Stimulated activated naive B cell treated with anti-CD40 and anti-IgM and Interleukin-4, amounts not matched to agents 10 μg/mL and 1 μg/mL and 100 μg/mL, for 72 hours (primary cell): ENCODE measurements around the gene ACMSD.
A peak's percentile ranks its signal among the peaks of the same experiment; 100 is the strongest.

Experiments
- ATAC-seq, 2 donors: fragments of 150-1000 bp; cut with Tn5 transposase; replicated peaks; 2 replicates each; pipeline ENCODE4 v1.10.0; 2021; ENCODE audit warnings: moderate library complexity in 1 of 2
- DNase-seq: peaks from one replicate; pipeline ENCODE4 v3.0.0; 2021
- H3K27ac Mint-ChIP-seq: one replicate; pipeline ENCODE4 v1.8.0; 2022; ENCODE audit warnings: mild to moderate bottlenecking, mixed read lengths
- H3K27me3 Mint-ChIP-seq, 2 donors: one replicate each; pipeline ENCODE4 v1.8.0; 2022; ENCODE audit warnings: mixed read lengths in 2 of 2
- H3K36me3 Mint-ChIP-seq, 2 donors: one replicate each; pipeline ENCODE4 v1.8.0; 2022; ENCODE audit warnings: mixed read lengths in 2 of 2, mild to moderate bottlenecking in 1 of 2
- H3K4me1 Mint-ChIP-seq, 2 donors: one replicate each; pipeline ENCODE4 v1.8.0; 2022; ENCODE audit warnings: mixed read lengths in 2 of 2, mild to moderate bottlenecking in 1 of 2
- H3K4me3 Mint-ChIP-seq, 2 donors: one replicate each; pipeline ENCODE4 v1.8.0; 2022; ENCODE audit warnings: mild to moderate bottlenecking in 2 of 2, mixed read lengths in 2 of 2, moderate library complexity in 1 of 2
- H3K9me3 Mint-ChIP-seq, 2 donors: one replicate each; pipeline ENCODE4 v1.8.0; 2022; ENCODE audit warnings: mixed read lengths in 2 of 2, mild to moderate bottlenecking in 1 of 2

The ACMSD gene

GRCh38 chr2:134932864-134933526 is 94.6 kb downstream of the ACMSD start:
- ATAC-seq: no peak

DNA sequence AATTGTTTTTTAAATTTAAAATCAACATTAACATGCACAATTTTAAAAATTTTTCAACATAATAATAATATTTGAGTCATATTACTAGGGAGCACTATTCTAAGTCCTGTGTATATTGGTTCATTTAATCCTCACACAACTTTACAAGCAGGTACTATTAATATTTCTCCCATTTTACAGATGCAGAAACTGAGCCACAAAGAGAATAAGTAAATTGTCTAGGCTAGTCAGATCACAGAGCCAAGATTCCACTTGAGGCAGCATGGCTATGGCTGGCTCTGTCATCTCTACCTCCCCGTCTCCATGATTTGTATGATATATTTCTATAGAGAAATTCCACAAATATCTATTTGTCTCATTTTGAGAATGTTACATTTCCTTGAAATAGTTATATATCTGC is 95.3 kb downstream of the ACMSD start:
- Mint-ChIP-seq H3K27ac (peak overlapping the region; percentile 67), H3K27me3 (no peaks in the 10 kb centered on the region), H3K4me3 (no peak overlapping the region), H3K4me1 (peaks cover 27 to 63% of the 10 kb centered on the region in 2 donors), H3K36me3 (peaks cover 23 to 41% of the 10 kb centered on the region in 2 donors), H3K9me3 (peaks cover 0 to 1% of the 10 kb centered on the region in 2 donors)
- DNase-seq (no peak), ATAC-seq (no peak)

More at GRCh38 chr2:134932864-134933526, 94.6 kb downstream of the ACMSD start:
- Mint-ChIP-seq H3K36me3 (peaks cover 23 to 41% of the 10 kb centered on the region in 2 donors), H3K27me3 (no peaks in the 10 kb centered on the region), H3K9me3 (peaks cover 0 to 1% of the 10 kb centered on the region in 2 donors), H3K27ac (peak overlapping the region; percentile 60), H3K4me1 (peaks cover 30 to 69% of the 10 kb centered on the region in 2 donors), H3K4me3 (no peak overlapping the region)
- no peak for DNase-seq

GRCh38 chr2:134934150-134934549 is 95.7 kb downstream of the ACMSD start:
- peaks cover 23 to 41% of the 10 kb centered on the region in 2 donors for H3K36me3 Mint-ChIP-seq
- no peak overlapping the region for H3K4me3 Mint-ChIP-seq
- H3K9me3 Mint-ChIP-seq: peaks cover 0 to 1% of the 10 kb centered on the region in 2 donors
- H3K4me1 Mint-ChIP-seq: peaks cover 27 to 62% of the 10 kb centered on the region in 2 donors
- peak overlapping the region; percentile 67 for H3K27ac Mint-ChIP-seq
- H3K27me3 Mint-ChIP-seq: no peaks in the 10 kb centered on the region
- DNase-seq (no peak), ATAC-seq (no peak)

GRCh38 chr2:134934641-134935040 is 96.2 kb downstream of the ACMSD start:
- H3K4me3 Mint-ChIP-seq: no peak overlapping the region
- DNase-seq: no peak

DNA sequence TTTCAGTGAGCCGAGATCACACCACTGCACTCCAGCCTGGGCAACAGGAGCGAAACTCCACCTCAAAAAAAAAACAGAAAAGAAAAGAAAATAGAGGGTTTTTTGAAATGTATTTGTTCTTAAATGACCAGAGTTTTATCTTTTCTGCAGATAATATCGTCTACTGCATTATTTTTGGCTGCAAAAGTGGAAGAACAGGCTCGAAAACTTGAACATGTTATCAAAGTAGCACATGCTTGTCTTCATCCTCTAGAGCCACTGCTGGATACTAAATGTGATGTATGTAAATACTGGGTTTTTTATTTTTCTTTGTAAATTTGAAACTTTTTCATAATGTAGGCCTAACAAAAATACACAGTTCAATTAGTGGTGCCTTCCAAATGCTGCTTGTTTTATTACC is 98.3 kb downstream of the ACMSD start:
- Mint-ChIP-seq H3K27ac (no peak overlapping the region), H3K4me1 (peaks cover 20 to 41% of the 10 kb centered on the region in 2 donors), H3K9me3 (no peaks in the 10 kb centered on the region), H3K4me3 (no peak overlapping the region), H3K36me3 (peaks cover 18 to 28% of the 10 kb centered on the region in 2 donors), H3K27me3 (no peaks in the 10 kb centered on the region)
- ATAC-seq (no peak), DNase-seq (no peak)

More at GRCh38 chr2:134934641-134935040, 96.2 kb downstream of the ACMSD start:
- ATAC-seq: no peak
- Mint-ChIP-seq H3K4me1 (peaks cover 26 to 57% of the 10 kb centered on the region in 2 donors), H3K27ac (peak overlapping the region; percentile 56), H3K9me3 (peaks cover 0 to 1% of the 10 kb centered on the region in 2 donors), H3K27me3 (no peaks in the 10 kb centered on the region), H3K36me3 (peaks cover 21 to 36% of the 10 kb centered on the region in 2 donors)

GRCh38 chr2:134943540-134943939 is 105.1 kb downstream of the ACMSD start:
- H3K27me3 Mint-ChIP-seq: no peaks in the 10 kb centered on the region
- H3K36me3 Mint-ChIP-seq: peaks cover 29 to 37% of the 10 kb centered on the region in 2 donors
- peak overlapping the region; percentile 25 for H3K27ac Mint-ChIP-seq
- peak overlapping the region; percentile 41 to 57 for H3K4me3 Mint-ChIP-seq
- ATAC-seq: peak; percentile 78 to 94
- no peak for DNase-seq
- no peaks in the 10 kb centered on the region for H3K9me3 Mint-ChIP-seq
- H3K4me1 Mint-ChIP-seq: peaks cover 18 to 31% of the 10 kb centered on the region in 2 donors

DNA sequence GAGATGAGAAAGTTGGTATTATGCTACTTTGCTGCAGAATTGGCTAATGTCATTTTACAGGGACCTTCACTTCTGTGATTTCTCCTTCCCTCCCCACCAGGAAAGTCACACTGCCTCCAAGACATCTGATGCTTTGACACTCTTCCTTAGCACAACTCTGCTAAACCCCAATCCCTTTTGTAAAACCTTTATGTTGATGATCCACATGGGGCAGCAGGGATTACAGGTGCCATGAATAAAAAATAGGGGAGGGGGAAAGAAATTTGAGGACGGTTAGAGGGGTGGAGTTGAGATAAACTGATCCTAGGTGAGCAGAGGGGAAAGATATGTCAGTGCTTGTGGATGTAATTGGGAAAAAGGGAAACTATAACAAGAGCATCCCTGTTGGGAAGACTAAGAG is 106.6 kb downstream of the ACMSD start:
- H3K27ac Mint-ChIP-seq: no peak overlapping the region
- H3K36me3 Mint-ChIP-seq: peaks cover 35 to 42% of the 10 kb centered on the region in 2 donors
- no peaks in the 10 kb centered on the region for H3K9me3 Mint-ChIP-seq
- H3K4me3 Mint-ChIP-seq: peak overlapping the region in 1 of 2 donors; percentile 7
- peaks cover 21 to 34% of the 10 kb centered on the region in 2 donors for H3K4me1 Mint-ChIP-seq
- H3K27me3 Mint-ChIP-seq: no peaks in the 10 kb centered on the region
- ATAC-seq: no peak
- DNase-seq: no peak

DNA sequence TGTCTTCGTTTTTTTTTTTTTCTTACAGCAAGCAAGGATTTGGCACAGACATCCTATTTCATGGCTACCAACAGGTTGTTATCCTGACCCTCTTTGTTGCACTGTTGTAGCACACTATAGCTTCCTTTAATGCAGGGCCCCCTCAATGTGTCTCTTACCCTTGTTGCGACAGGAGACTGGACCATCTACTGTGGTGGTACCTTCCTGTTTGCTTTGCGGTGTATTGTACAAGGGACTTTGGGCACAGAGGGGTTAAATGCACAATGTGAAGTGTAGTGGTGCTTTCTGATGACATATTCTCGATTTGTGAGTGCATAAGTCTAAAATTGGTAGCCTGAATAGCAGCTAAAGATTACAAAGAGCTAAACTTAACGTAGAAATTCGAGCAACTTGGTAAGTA is 107.7 kb downstream of the ACMSD start:
- no peaks in the 10 kb centered on the region for H3K9me3 Mint-ChIP-seq

DNA sequence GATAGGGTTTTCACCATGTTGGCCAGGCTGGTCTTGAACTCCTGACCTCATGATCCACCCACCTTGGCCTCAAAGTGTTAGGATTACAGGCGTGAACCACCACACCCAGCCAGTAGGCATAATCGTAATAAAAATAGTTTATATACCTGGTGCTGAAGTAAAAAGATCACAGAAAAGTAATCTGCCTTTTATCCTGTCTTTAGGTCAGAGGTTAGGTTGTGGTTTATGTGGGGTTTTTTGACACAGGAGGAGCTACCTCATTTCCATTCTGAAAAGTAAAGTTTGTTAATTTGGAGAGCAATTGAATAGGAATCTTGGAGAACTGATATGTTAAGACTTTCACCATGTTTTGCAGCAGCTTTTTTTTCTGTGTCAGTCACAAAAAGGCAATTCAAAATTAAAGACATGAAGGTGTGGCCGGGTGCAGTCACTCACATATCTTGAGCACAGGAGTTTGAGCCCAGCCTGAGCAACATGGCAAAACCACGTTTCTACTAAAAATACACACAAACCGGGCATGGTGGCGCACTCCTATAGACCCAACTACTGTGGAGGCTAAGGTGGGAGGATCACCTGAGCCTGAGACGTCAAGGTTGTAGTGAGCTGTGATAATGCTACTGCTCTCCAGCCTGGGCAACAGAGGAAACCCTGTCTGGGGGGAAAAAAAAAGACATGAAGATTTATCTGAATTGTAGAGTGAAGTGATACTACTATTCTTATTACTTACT is 111.7 kb downstream of the ACMSD start:
- Mint-ChIP-seq H3K4me3 (no peak overlapping the region), H3K4me1 (peaks cover 24 to 33% of the 10 kb centered on the region in 2 donors), H3K9me3 (no peaks in the 10 kb centered on the region), H3K36me3 (peaks cover 43 to 58% of the 10 kb centered on the region in 2 donors), H3K27me3 (no peaks in the 10 kb centered on the region), H3K27ac (peak overlapping the region; percentile 83)
- ATAC-seq (peak; percentile 42 to 75), DNase-seq (no peak)

More for the DNA sequence above, 107.7 kb downstream of the ACMSD start:
- no peak for ATAC-seq
- peaks cover 23 to 39% of the 10 kb centered on the region in 2 donors for H3K4me1 Mint-ChIP-seq
- peaks cover 36 to 42% of the 10 kb centered on the region in 2 donors for H3K36me3 Mint-ChIP-seq
- DNase-seq: no peak
- peak overlapping the region; percentile 32 for H3K27ac Mint-ChIP-seq
- no peak overlapping the region for H3K4me3 Mint-ChIP-seq
- no peaks in the 10 kb centered on the region for H3K27me3 Mint-ChIP-seq

DNA sequence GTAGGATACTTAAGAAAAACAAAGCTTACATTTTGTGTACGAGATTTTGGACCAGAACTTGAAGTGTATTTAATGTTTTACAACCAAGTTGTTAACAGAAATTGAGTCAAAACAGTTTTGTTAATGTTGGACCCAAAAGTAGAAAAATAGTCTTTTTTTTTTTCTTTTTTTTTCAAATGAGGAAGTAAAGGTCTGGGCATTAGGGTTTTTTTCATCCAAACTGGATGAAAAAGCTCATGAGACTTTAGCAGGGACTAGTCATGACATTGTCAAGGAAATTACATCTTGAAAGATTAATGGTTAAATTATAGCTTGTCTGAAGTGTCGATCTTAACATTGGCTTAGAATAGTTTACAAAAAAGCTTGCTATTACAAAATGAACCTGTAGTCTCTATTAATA is 112.5 kb downstream of the ACMSD start:
- H3K9me3 Mint-ChIP-seq: no peaks in the 10 kb centered on the region
- ATAC-seq: no peak
- no peak for DNase-seq
- peaks cover 21 to 26% of the 10 kb centered on the region in 2 donors for H3K4me1 Mint-ChIP-seq
- H3K4me3 Mint-ChIP-seq: no peak overlapping the region
- peaks cover 38 to 50% of the 10 kb centered on the region in 2 donors for H3K36me3 Mint-ChIP-seq
- H3K27ac Mint-ChIP-seq: no peak overlapping the region
- H3K27me3 Mint-ChIP-seq: no peaks in the 10 kb centered on the region
